22Rv1 (cell line): ENCODE data around the gene PUM2.
A peak's percentile ranks its signal among the peaks of the same experiment; 100 is the strongest.

Source experiments
- H3K27ac ChIP-seq: fragments of 450-650 bp; 2 replicates; pipeline ENCODE4 v1.5.1; 2017
- ZFX ChIP-seq: fragments of 450-650 bp; IDR thresholded peaks from 2 replicates; pipeline ENCODE4 v1.6.1; 2017; ENCODE audit warnings: antibody characterized with exemption, borderline replicate concordance
- TF ChIP-seq, protein P1 (sequence below): fragments of 450-650 bp; IDR thresholded peaks from 2 replicates; pipeline ENCODE4 v1.5.1; 2017; ENCODE audit warnings: mild to moderate bottlenecking

PUM2 gene

GRCh38 chr2:20303966-20304365 is 46.7 kb downstream of the PUM2 start:
- no peak for TF ChIP-seq ZFX
- TF ChIP-seq, protein P1, sequence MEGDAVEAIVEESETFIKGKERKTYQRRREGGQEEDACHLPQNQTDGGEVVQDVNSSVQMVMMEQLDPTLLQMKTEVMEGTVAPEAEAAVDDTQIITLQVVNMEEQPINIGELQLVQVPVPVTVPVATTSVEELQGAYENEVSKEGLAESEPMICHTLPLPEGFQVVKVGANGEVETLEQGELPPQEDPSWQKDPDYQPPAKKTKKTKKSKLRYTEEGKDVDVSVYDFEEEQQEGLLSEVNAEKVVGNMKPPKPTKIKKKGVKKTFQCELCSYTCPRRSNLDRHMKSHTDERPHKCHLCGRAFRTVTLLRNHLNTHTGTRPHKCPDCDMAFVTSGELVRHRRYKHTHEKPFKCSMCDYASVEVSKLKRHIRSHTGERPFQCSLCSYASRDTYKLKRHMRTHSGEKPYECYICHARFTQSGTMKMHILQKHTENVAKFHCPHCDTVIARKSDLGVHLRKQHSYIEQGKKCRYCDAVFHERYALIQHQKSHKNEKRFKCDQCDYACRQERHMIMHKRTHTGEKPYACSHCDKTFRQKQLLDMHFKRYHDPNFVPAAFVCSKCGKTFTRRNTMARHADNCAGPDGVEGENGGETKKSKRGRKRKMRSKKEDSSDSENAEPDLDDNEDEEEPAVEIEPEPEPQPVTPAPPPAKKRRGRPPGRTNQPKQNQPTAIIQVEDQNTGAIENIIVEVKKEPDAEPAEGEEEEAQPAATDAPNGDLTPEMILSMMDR: no peak
- H3K27ac ChIP-seq: no peak overlapping the region

GRCh38 chr2:20302019-20302418 is 48.6 kb downstream of the PUM2 start:
- TF ChIP-seq ZFX: no peak
- TF ChIP-seq, protein P1: no peak
- H3K27ac ChIP-seq: no peak overlapping the region

DNA sequence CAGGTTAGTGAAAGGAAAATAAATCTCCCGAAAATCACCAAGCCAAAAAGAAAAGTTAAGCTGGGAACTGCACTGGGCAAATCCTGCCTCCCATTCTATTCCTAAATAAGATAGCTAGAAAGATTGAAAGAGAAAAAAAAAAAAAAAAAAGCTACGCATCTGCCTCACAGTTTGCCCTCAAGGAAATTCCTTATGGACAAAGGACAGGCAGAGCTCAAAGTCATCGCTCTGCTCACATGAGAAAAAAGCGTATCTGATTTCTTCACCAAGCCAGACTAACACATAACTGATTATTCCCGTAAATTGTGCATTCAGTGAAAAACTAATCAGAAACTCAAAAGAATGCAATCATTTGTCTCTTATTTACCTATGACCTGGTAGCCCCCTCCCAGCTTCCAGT is 50.0 kb downstream of the PUM2 start:
- TF ChIP-seq, protein P1: no peak
- TF ChIP-seq ZFX: no peak
- no peak overlapping the region for H3K27ac ChIP-seq

- TF ChIP-seq ZFX: no peak
- TF ChIP-seq, protein P1: no peak
- no peak overlapping the region for H3K27ac ChIP-seq
Measured at GRCh38 chr2:20299113-20299512, 51.5 kb downstream of the PUM2 start.

DNA sequence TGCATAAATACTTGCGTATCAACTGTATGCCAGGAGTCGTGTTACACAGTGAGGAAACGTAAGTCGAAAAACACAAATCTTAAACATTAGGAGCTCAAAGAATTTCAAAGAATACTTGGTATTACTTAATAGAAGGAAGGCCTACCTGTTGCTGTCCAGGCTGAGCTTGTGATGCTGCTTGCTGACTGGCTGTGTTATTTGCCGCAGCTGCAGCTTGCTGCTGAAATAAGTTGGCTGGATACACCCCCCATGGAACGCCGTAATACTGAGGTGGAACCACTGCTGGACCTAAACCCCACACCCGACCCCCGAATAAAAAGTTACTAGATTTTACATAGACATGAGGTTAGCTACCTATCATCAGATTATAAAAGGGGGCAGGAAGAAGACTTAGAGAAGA is 56.4 kb downstream of the PUM2 start:
- TF ChIP-seq, protein P1: no peak
- TF ChIP-seq ZFX: no peak
- H3K27ac ChIP-seq: no peak overlapping the region

DNA sequence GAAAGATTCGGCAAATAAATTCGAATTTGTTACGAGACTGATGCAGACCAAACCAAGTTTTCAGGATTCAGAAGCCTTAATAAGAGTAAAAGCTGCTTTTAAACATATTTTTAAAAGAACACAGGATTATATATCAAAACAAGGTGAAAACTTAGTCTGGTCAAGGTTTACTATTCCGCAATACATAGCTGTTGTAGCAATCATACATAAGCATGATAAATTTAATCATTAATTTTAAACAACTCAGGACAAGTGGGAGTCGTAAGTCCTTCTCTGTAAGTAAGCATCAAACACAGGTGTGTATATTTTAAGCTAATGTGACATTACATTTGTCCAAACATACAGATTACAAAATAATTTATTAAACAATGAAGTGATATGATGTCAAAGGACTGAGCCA is 57.7 kb downstream of the PUM2 start:
- TF ChIP-seq, protein P1: no peak
- TF ChIP-seq ZFX: no peak
- no peak overlapping the region for H3K27ac ChIP-seq

DNA sequence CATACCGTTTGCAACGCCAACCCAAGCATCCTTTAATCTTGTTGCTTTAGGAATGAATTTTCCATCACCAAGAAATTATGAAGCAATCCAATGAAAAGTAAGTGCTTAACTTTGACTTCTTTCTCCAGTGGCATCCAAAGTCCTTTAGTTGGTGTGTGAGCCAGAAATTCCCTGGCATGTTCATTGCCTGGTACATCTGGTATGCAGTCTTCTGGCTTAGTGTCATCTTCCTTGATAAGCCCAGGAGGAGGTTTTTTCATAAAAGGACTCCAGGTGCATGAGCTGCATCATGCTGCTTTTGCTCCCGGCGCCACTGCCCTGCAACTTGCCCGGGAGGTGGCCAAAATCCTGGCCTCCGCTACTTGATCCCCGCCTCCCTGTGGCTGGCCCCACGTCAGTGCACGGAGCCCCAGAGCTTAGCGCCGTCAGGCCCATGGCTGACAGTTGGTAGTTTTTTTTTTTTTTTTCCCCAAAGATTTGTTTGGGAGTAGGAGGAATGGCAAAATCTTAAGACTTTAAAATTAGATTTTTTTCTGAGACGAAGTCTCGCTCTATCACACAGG is 58.7 kb downstream of the PUM2 start:
- TF ChIP-seq ZFX: no peak
- TF ChIP-seq, protein P1: no peak
- H3K27ac ChIP-seq: peak overlapping the region; percentile 16; the same call in 1 of the 2 replicates
